CD4-positive, alpha-beta T cell treated with Interleukin-4 for 4 hours (primary cell): Measurements from ENCODE around the gene BDKRB1.
"Not testable (repeated sequence)": the region's sequence is repeated elsewhere in the genome, so short reads cannot be mapped to it uniquely, and the experiment has no call there.

Source experiments
- DNase-seq: peaks from one replicate; pipeline ENCODE4 v3.0.0-alpha.2; 2020

The BDKRB1 gene

DNA sequence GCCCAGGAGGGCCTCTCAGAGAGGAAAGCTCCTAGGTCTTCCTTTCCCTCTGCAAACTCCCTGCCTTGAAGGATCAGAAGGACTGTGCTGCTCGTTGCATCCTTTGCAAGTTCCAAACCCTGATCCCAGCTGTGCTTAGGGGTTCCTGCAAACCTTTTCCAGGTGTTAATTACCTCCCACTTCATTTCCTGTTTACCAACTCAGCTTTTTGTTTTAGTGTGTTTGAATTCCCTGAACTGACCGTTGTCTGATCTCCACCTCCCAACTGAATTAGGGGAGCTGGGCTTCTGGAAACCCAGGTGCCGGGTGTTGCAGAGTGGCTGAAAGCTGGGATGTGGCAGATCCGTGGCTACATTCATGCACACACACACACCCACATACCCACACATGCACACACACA, 20.6 kb upstream of the BDKRB1 start:
- DNase-seq: no peak

DNA sequence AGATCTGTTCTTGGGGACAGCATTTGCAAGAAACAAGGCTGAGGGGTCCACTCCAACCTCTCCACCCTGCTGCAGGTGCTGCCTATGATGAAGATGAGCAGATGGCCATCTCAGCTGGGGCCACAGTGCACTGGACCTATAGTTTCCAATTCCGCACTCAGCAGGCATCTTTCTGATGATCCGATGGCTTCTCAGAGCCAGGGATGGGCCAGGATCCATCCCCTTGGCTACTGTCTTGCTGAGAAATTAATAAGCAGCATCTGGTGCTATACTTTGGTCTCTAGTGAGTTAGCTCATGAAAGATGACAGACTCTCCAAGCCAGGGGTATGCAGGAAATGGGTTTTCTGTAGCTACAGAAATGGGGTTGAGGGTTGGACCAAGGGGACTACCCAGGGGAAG, 18.4 kb upstream of the BDKRB1 start:
- no peak for DNase-seq

DNA sequence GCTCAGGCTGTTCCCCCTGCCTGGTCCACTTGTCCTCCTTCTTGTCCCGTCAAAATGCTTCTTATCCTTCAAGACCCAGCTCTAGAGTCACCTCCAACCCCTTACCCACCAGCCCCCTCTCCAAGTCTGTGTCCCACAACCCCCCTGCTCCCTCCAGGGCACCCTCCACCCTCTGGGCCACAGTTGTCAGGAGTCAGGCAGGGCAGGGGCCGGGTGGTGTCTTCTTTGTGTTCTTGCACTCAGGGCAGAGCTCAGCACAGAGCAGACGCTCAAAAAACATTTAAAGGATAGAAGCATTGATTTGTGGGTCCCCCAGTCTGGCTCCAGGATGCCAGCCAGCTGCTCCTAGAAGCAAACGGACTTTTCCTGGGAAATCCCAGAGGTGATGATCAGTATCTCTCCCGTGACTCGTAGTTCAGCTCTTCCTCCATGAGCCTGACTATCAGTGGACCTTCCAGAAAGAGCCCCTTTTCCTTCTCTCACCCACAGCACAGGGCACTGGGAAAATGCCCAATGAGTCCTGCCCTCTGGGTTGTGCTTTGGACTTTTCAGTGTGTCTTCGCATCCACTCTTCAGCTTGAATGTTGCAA, 17.2 kb upstream of the BDKRB1 start:
- no peak for DNase-seq

- no peak for DNase-seq
Observed at GRCh38 chr14:96239711-96240141, 16.3 kb upstream of the BDKRB1 start.

DNA sequence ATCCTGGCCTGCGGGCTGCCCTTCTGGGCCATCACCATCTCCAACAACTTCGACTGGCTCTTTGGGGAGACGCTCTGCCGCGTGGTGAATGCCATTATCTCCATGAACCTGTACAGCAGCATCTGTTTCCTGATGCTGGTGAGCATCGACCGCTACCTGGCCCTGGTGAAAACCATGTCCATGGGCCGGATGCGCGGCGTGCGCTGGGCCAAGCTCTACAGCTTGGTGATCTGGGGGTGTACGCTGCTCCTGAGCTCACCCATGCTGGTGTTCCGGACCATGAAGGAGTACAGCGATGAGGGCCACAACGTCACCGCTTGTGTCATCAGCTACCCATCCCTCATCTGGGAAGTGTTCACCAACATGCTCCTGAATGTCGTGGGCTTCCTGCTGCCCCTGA, 15.4 kb upstream of the BDKRB1 start:
- DNase-seq: no peak

GRCh38 chr14:96242126-96242525, 13.9 kb upstream of the BDKRB1 start:
- no peak for DNase-seq

DNA sequence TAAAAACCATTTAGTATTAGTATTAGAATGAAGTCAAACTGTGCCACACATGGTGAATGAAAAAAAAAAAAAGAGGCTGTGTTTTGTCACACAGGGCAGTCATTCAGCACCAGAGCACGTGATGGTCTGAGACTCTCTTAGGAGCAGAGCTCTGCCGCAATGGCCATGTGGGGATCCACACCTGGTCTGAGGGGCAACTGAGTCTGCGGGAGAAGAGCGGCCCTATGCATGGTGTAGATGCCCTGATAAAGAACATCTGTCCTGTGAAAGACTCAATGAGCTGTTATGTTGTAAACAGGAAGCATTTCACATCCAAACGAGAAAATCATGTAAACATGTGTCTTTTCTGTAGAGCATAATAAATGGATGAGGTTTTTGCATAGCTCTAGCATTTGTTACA, 12.2 kb upstream of the BDKRB1 start:
- no peak for DNase-seq

DNA sequence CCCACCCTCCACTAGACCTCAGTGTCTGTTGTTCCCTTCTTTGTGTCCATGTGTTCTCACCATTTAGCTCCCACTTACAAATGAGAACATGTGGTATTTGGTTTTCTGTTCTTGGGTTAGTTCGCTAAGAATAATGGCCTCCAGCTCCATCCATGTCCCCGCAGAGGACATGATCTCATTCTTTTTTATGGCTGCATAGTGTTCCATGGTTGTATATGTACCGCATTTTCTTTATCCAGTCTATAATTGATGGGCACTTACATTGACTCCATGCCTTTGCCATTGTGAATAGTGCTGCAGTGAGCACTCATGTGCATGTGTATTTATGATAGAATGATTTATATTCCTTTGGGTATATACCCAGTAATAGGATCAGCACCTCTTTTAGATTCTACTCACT, 10.9 kb upstream of the BDKRB1 start:
- not testable (repeated sequence) for DNase-seq

- DNase-seq: no peak
Observed at GRCh38 chr14:96245710-96246538, 10.1 kb upstream of the BDKRB1 start.

DNA sequence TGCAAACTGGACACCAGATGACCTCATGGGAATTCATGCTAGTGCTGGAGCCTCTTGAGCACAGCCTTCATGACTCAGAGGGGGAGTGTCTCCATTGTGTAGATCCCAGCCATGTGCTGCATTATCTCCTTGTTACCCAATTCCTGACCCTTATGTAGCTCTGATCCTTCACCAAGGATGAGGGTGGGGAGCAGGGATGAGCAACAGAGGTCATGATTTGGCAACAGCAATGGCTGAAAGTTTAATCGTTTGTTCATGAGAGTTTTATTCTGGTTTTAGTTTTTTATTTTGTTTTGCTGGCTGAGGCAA, 9.5 kb upstream of the BDKRB1 start:
- no peak for DNase-seq

DNA sequence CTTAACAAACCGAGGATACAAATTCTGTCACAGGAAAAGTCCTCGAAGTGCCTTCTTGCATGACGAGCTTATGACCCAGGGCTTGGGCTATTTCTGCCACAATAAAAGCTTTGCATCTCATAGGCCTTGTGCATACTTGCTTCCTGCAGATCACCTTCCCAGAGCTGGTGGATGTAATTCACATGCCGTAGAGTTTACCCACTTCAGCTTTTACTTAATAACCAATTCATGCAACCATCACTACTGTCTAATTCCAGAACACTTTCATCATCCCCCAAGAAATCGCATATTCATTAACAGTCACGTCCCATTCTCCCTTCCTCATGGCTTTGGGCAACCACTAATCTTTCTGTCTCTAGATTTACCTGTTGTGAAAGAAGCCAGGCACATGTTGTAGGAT, 9.0 kb upstream of the BDKRB1 start:
- DNase-seq: no peak

- DNase-seq: no peak
Observed at GRCh38 chr14:96249029-96249428, 7.0 kb upstream of the BDKRB1 start.

- no peak for DNase-seq
Observed at GRCh38 chr14:96250485-96250884, 5.5 kb upstream of the BDKRB1 start.

GRCh38 chr14:96251656-96252155, 4.3 kb upstream of the BDKRB1 start:
- DNase-seq: no peak

DNA sequence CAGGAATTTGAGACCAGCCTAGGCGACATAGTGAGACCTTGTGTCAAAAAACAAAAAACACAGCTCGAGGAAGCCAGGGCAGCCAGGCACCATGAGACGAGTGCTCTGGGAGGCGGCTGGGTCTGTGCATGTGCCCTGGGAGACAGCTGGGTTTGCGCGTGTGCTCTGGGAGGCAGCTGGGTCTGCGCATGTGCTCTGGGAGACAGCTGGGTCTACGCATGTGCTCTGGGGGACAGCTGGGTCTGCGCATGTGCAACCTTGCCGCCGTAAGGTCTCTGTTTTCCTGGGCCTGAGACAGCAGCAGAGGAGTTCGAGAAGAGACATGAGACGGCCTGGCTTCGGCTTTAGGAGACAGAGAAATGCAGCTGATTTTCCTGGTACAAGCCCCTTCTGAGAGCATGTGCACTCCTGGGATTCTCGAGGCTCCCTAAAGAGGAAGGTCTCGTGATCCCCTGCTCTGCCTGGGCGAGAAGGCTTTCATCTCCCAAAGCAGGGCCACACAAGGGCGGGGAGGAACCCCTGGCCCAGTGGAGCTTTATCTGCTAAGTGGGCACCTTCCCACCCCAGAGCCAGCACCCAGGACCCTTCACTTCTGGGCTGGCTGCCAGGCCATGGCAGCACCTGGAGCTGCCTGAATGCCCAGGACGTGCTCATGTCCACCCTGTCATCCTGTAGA, 3.5 kb upstream of the BDKRB1 start:
- DNase-seq: no peak

DNA sequence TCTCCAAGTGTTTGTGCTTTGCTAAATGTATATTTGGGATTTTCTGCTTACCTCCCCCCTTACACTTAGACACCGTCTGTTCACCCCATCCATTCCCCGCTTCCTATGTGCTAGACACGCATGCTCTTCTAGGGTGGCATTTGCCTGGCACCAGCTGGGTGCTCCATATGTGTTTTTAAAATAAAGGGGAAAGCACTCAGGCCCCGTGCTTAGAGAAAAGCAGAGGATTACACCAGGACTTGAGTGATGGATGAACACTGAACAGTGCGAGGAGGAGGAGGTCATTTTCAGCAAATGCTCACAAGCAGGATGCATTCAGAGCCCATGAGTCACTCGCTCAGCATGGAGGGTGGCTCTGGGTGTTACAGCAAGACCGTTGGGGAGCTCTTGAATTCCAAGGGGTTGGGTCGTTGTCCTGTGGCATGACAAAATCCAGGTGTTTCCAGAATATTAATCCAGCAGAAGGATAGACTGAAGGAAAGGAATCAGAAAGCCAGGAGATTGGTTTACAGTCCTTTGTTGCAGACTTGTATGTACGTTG, 2.9 kb upstream of the BDKRB1 start:
- DNase-seq: no peak

- DNase-seq: no peak
Observed at GRCh38 chr14:96254687-96255086, 1.3 kb upstream of the BDKRB1 start.

- DNase-seq: no peak
Observed at GRCh38 chr14:96256407-96256806, 397 bp downstream of the BDKRB1 start.

GRCh38 chr14:96257056-96257455, 1.0 kb downstream of the BDKRB1 start:
- no peak for DNase-seq

DNA sequence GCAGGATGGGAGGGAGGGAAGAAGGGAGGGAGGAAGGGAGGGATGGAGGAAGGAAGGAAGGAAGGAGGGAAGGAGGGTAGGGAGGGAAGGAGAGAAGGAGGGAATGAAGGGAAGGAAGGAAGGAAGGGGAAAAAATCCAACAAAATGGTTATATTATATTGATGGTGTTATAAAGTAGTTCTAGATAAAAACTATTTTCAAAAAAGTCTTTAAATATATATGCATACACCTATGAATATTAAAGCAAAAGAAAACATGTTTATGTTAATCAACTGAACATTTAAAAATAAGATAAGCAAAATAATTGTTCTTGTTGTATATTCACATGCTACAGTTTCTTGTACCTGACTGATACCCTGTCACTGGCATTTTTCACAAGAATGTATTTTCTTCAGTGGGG, 1.9 kb downstream of the BDKRB1 start:
- no peak for DNase-seq

DNA sequence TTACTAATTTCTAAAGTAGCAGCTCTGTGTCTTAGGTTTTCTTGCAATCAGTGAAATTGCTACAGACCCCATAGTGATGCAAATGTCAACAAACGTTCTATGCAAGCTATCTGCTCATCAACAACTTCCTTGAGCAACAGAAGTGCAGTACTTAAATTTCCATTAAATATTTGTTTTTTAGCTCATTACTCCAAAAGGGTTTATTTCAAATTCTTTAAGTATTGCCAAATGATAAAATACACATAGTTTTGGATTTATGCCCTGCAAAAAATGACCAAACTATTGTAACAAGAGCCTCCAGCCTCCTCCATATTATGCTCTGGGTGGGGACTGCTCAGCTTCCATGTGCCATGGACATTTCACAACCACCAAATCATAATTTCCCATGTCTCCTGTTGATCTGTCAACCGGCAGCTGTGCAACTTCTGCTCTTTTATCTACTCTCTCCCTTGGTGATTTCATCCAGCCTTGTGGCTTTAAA, 4.4 kb downstream of the BDKRB1 start:
- DNase-seq: no peak

DNA sequence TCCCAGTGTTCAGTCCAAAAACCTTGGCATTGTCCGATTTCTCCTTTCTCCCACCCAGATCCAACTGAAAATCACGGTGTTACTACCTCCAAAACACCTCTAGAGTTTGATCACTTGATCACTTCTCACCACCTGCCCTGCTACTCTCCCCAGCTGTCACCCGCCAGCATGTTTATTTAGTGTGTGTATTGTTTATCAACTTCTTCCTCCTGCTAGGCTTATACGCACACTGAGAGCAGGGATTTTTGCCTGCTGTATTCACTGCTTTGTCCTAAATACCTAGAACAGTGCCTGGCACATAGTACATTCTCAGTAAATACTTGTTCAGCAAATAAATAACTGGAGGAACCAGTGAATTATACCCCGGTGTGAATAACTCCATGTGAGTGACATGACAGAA, 5.0 kb downstream of the BDKRB1 start:
- DNase-seq: no peak

DNA sequence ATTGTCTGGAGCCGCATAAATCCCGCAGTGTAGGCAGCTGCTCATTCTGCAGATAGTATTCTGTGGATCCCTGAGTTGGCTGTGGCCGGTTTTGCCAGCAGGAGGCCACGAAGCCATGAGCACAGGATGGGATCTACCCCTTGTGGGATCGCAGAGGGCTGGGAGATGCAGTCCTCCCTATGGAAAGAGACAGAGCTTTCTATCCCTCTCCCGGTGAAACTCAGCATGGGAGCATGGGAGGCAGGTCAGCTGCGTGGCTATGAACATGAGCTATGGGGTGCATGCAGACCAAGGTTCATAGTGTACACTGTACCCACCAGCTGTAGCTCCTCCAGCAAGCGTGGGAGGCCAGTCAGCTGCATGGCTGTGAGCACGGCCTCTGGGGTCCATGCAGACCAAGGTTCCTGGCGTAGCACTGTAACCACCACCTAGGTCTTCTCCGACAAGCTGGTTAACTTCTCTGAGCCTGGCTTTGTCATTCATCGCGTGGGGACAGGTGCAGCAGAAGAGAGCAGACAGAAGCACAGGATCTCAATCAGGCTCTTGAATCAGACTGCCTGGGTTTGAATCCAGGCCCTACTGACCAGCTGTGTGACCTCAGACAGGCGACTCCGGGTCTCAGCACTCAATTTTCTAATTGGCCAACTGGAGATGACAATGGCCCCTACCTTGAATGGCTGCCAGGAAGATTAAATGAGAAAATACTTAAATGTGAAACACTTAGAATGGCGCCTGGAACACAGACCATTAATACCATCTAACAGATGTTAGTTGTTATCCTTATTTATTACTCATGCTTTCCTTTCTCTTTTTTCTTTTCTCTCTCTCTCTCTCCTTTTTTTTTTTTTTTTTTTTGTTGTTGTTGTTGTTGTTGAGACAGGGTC, 6.0 kb downstream of the BDKRB1 start:
- no peak for DNase-seq
